Measurements from ENCODE around the gene ADRA1B. TPM values are rescaled to one million over a fixed set of nuclear protein-coding genes. Genes with fewer than 3 reads are reported as not detected.
"Not testable (repeated sequence)": the region's sequence is repeated elsewhere in the genome, so short reads cannot be mapped to it uniquely, and the experiment has no call there.

ADRA1B gene
- total RNA-seq, 1 donor from 2014 or later: 1.9 TPM

- H3K27ac ChIP-seq (ENCODE audit: low read depth, low read length): peak overlapping the region; percentile 89
- DNase-seq (ENCODE audit: low read depth): no peak
- Mint-ChIP-seq H3K4me1 (ENCODE audit: low read depth, unreplicated experiment) (peaks cover 16% of the 10 kb centered on the region), H3K27me3 (ENCODE audit: low read depth, unreplicated experiment) (no peaks in the 10 kb centered on the region), H3K27ac (ENCODE audit: unreplicated experiment) (peak overlapping the region; percentile 99), H3K36me3 (ENCODE audit: low read depth, unreplicated experiment) (no peaks in the 10 kb centered on the region), H3K4me3 (ENCODE audit: unreplicated experiment) (peak overlapping the region; percentile 99), H3K9me3 (ENCODE audit: unreplicated experiment) (no peaks in the 10 kb centered on the region)
- H3K27me3 ChIP-seq (ENCODE audit: insufficient read depth, low read length): no peaks in the 10 kb centered on the region
- H3K4me3 ChIP-seq (ENCODE audit: insufficient read depth, low read depth, low read length): peak overlapping the region; percentile 98
- peaks cover 8% of the 10 kb centered on the region for H4K20me1 ChIP-seq (ENCODE audit: insufficient read depth, low read length)
- peaks cover 43% of the 10 kb centered on the region for H3K79me2 ChIP-seq (ENCODE audit: insufficient read depth, low read length)
- peaks cover 14% of the 10 kb centered on the region for H3K36me3 ChIP-seq (ENCODE audit: insufficient read depth, low read length)
- H2AFZ ChIP-seq (ENCODE audit: low read depth, low read length): peak overlapping the region; percentile 84
- peaks cover 11% of the 10 kb centered on the region for H3K4me1 ChIP-seq (ENCODE audit: insufficient read depth, low read length)
- peak overlapping the region; percentile 93 for H3K9ac ChIP-seq (ENCODE audit: low read length)
- no peak for TF ChIP-seq EZH2 (IDR thresholded peaks at IDR 0.05; ENCODE audit: insufficient read depth, low read length)
- no peak for TF ChIP-seq CTCF (IDR thresholded peaks at IDR 0.05; ENCODE audit: insufficient read depth, low read depth, low read length)
- no peak for FAIRE-seq
- no peaks in the 10 kb centered on the region for H3K9me3 ChIP-seq (ENCODE audit: insufficient read depth, low read depth, low read length)
- H3K4me2 ChIP-seq (ENCODE audit: low read length): peak overlapping the region; percentile 83
Measured at GRCh38 chr5:160009591-160009989, 93.3 kb downstream of the ADRA1B start.

DNA sequence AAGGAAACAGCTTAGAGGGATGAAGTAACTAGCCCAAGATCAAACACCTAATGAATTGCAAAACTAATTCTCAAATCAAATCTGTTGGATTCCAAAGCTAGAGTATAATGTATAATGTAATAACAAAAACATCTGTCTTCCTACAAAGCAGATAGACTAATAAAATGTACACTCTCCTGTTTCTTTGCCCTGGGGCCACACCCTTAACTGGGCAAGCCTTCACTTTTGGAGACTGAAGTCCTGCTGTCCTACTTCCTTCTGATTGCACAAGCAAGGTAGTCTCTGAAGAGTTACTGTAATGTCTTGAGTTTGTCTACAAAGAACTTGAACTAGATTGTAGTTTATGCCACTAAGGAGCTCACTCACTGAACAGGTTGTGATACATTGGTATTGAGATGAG lies 95.2 kb downstream of the ADRA1B start:
- peaks cover 11% of the 10 kb centered on the region for H3K4me1 ChIP-seq (ENCODE audit: insufficient read depth, low read length)
- H3K4me2 ChIP-seq (ENCODE audit: low read length): peak overlapping the region; percentile 18
- Mint-ChIP-seq H3K4me1 (ENCODE audit: low read depth, unreplicated experiment) (peaks cover 16% of the 10 kb centered on the region), H3K4me3 (ENCODE audit: unreplicated experiment) (no peak overlapping the region), H3K27me3 (ENCODE audit: low read depth, unreplicated experiment) (no peaks in the 10 kb centered on the region), H3K27ac (ENCODE audit: unreplicated experiment) (no peak overlapping the region), H3K36me3 (ENCODE audit: low read depth, unreplicated experiment) (peaks cover 1% of the 10 kb centered on the region), H3K9me3 (ENCODE audit: unreplicated experiment) (no peaks in the 10 kb centered on the region)
- no peak overlapping the region for H3K27ac ChIP-seq (ENCODE audit: low read depth, low read length)
- H2AFZ ChIP-seq (ENCODE audit: low read depth, low read length): no peak overlapping the region
- peaks cover 53% of the 10 kb centered on the region for H3K79me2 ChIP-seq (ENCODE audit: insufficient read depth, low read length)
- DNase-seq (ENCODE audit: low read depth) (no peak), FAIRE-seq (no peak)
- no peak for TF ChIP-seq EZH2 (IDR thresholded peaks at IDR 0.05; ENCODE audit: insufficient read depth, low read length)
- no peak for TF ChIP-seq CTCF (IDR thresholded peaks at IDR 0.05; ENCODE audit: insufficient read depth, low read depth, low read length)
- H4K20me1 ChIP-seq (ENCODE audit: insufficient read depth, low read length): peaks cover 18% of the 10 kb centered on the region
- H3K9me3 ChIP-seq (ENCODE audit: insufficient read depth, low read depth, low read length): no peaks in the 10 kb centered on the region
- H3K4me3 ChIP-seq (ENCODE audit: insufficient read depth, low read depth, low read length): no peak overlapping the region
- H3K9ac ChIP-seq (ENCODE audit: low read length): peak overlapping the region; percentile 9
- H3K36me3 ChIP-seq (ENCODE audit: insufficient read depth, low read length): peaks cover 14% of the 10 kb centered on the region
- no peaks in the 10 kb centered on the region for H3K27me3 ChIP-seq (ENCODE audit: insufficient read depth, low read length)

DNA sequence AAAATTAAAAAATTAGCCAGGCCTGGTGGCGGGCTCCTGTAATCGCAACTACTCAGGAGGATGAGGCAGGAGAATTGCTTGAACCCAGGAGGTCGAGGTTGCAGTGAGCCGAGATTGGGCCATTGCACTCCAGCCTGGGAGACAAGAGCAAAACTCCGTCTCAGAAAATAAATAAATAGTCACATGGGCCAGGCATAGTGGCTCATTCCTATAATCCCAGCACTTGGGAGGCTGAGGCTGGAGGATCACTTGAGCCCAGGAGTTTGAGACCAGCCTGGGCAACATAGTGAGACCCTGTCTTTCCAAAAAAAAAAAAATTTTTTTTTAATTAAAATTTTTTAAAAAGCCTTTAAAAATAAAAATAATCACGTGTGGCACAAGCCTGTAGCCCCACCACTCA lies 97.9 kb downstream of the ADRA1B start:
- H3K36me3 ChIP-seq (ENCODE audit: insufficient read depth, low read length): peaks cover 20% of the 10 kb centered on the region
- not testable (repeated sequence) for H3K4me3 Mint-ChIP-seq (ENCODE audit: unreplicated experiment); FAIRE-seq

More for the DNA sequence above, 97.9 kb downstream of the ADRA1B start:
- H3K27me3 ChIP-seq (ENCODE audit: insufficient read depth, low read length); H3K27ac Mint-ChIP-seq (ENCODE audit: unreplicated experiment); H3K4me3 ChIP-seq (ENCODE audit: insufficient read depth, low read depth, low read length); H3K27ac ChIP-seq (ENCODE audit: low read depth, low read length); H3K9ac ChIP-seq (ENCODE audit: low read length); H3K27me3 Mint-ChIP-seq (ENCODE audit: low read depth, unreplicated experiment); H3K9me3 Mint-ChIP-seq (ENCODE audit: unreplicated experiment); H3K36me3 Mint-ChIP-seq (ENCODE audit: low read depth, unreplicated experiment); DNase-seq (ENCODE audit: low read depth); H3K4me2 ChIP-seq (ENCODE audit: low read length); H2AFZ ChIP-seq (ENCODE audit: low read depth, low read length); H3K9me3 ChIP-seq (ENCODE audit: insufficient read depth, low read depth, low read length): not testable (repeated sequence)
- Histone ChIP-seq H4K20me1 (ENCODE audit: insufficient read depth, low read length) (peaks cover 28% of the 10 kb centered on the region), H3K79me2 (ENCODE audit: insufficient read depth, low read length) (peaks cover 56% of the 10 kb centered on the region), H3K4me1 (ENCODE audit: insufficient read depth, low read length) (peaks cover 11% of the 10 kb centered on the region)
- peaks cover 16% of the 10 kb centered on the region for H3K4me1 Mint-ChIP-seq (ENCODE audit: low read depth, unreplicated experiment)
